Posterior cingulate gyrus (tissue), 11 donors: Measurements from ENCODE around the gene FAF2.
"Not testable (repeated sequence)": the region's sequence is repeated elsewhere in the genome, so short reads cannot be mapped to it uniquely, and the experiment has no call there.

Experiments used
- DNase-seq, 10 donors: peaks; one replicate each; pipeline versions ENCODE4 v3.0.0 to v3.0.0-alpha.2; 2020 to 2021; ENCODE audit warnings: mixed read lengths in 3 of 10
- intact Hi-C: fragments of 100-400 bp; cut with DNase I; formaldehyde crosslinking; loops from one replicate; pipeline ENCODE4 v1.15.1; 2023

The FAF2 gene, protein sequence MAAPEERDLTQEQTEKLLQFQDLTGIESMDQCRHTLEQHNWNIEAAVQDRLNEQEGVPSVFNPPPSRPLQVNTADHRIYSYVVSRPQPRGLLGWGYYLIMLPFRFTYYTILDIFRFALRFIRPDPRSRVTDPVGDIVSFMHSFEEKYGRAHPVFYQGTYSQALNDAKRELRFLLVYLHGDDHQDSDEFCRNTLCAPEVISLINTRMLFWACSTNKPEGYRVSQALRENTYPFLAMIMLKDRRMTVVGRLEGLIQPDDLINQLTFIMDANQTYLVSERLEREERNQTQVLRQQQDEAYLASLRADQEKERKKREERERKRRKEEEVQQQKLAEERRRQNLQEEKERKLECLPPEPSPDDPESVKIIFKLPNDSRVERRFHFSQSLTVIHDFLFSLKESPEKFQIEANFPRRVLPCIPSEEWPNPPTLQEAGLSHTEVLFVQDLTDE

DNA sequence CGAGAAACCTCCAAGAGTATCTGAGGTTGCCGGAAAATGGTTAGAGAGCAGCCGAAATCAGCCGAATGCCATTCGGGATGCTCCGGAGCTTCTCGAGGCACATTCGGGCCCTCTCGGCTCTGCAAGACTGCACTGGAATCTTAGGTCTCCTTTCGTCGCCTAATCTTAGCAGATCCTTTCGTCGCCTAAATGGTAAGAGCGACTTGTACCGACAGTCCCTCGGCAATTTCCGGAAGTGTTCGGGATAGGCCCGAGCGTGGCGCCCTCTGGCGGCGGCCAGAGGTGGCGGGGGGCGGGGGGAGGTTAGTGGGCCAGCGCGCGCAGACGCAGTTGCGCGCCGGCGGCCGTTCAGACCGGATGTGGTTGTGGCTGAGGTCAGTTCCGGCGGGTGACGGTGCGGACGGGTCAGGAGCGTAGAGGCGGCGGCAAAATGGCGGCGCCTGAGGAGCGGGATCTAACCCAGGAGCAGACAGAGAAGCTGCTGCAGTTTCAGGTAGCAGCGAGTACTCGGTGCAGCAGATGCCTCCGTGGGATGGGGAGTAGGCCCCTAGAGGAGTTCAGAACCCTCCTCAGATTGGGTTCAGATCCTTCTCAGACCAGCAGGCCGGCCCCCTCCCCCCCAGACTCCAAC is at the start of gene FAF2:
FAF2 (plus strand) TSS at position 408 of the 631 bp plus-strand sequence; CDS start at position 431, 23 bp downstream.
- intact Hi-C loops: loop anchor here (1.0 to 2.0 kb wide), 3 partner anchors 32 to 89 kb away; partner anchors contain the start of genes CLTB, HIGD2A, NOP16 and RNF44
- DNase-seq: peak; percentile 93 to 99 (median 95)

DNA sequence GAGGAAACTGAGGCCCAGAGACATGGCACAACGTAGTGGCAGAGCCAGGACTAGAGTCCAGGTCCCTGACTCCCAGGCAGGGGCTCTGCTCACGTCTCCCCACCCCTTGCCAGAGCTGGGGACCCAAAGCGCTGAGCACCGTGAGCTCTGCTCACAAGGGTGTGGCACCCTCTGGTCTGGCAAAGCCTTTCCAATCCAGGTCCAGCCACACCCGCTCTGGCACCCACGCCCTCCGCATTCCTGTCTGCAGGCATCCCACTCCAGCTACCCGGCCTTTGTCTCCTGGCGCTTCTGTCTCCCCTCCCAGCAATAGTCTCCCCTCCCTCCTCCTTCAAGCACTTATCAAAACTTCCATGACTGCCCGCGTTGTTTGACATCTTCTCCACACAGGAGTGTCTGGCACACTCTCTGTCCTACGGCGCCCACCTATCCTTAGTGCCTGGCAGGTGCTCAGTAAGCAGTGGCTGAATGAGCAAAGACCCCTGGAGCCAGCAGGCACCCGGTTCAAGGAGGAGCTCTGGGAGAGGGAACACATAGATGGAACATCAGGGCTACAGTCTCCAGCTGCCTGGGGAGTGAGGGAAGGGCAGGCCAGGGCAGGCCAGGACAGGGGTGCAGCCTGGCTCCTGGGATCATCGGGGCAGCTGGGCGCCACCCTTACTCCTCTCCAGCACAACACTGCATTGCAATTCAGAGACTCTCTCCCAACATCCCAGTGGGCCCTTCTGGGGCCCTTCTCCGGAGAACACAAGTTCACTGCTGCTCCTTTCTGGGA is 47.6 kb upstream of the FAF2 start:
- intact Hi-C loops: no loop called here
- DNase-seq: peak in 1 of 10 donors; percentile 74

DNA sequence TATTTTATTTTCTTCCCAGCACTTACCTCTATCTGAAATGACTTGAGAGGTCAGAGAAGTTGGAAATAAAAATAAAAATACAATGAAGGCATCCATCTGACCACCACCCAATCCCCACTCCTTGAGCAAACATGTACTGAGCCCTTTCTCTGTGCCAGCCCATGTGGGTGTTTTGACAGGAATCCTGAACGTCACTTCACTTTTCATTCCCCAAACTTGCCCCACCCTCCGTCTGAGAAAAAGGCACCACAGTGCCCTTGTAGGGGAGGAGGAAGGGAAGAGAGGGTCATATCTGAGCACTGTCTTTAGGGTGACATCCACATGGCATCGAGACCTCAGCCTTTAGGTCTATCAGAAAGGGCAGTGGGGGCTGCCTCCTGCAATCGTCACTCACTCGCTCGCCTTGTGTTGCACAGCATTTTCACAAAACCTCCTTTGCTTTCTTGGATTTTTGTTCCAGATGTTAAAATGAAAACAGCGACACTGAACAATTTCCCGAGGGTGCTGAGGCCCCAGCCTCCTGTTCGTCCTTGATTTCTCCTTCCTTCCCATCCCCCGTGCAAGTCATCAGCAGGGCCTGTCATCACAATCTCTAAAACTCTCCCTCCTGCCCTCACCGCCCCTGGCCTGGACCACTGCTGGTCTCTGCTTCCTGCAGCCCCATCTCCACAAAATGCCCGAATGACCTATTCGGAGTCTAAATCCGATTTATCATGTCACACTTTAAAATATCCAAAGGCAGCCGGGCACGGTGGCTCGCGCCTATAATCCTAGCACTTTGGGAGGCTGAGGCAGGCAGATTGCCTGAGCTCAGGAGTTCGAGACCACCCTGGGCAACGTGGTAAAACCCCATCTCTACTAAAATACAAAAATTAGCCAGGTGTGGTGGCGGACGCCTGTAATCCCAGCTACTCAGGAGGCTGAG is 46.6 kb upstream of the FAF2 start:
- DNase-seq: peak in 1 of 10 donors; percentile 43
- intact Hi-C loops: no loop called here

DNA sequence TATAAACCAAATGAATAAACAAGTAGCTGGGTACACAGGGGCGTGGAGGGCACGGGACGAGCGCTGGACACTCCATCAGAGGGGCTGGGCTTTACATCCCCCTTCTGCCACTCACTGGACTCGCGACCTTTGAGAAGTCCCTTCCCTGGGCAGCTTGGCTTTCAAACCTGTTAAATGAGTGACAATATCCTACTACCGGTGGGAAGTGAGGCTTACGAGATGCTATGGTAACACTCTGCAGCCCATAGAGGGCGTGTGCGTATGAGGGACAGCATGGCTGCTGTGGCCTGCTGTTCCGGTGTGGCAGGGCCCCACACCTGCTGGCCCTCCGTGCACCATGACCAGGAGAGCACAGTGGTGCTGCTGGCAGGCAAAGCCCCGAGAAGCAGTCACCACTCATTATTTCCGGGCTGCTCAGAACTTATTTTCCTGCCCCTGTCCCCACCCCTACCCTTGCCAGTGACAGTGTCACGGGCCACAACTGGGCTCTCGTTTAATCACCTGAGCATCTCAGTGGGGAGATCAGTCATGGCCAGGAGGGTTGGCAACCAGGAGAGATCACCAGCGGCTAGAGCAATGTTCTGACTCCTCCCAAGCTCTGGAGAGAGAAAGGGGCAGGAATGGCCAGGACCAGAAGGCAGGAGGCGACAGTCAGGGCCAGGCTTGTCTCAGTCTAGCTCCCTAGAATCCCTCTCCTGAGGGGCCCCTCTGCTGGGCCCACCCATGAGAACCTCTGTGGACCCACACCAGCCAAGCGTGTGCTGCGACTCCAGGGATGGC is 42.3 kb upstream of the FAF2 start:
- intact Hi-C loops: no loop called here
- DNase-seq: peak in 1 of 10 donors; percentile 67

DNA sequence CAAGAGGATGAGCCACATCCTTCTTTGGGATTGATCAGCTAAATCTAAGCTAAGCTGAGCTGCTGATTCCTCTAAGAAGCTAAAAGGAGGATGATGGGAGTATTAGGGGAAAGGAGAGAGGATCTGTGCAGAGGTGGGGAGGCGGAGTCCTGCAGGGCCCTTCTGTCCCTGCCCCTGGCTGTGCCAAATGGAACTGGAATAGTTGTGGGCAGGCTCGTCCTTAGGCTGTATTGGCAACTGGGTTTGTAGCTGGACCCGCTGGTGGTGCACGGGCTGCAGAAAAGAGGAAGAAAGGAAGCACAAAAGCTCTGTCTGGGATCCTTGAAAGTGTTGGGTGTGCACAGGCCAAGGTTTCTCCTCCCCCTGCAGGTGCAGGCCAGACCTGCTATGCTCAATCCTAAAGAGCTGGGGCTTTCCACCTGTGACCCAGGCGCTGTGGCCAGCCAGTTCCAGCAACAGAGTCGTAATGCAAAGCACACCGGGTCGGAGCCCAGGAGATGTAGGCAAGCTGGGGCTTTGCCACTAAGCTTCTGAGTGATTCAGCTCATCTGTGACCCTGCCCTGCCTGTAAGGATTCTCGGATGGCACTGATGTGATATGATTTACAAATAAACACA is 41.6 kb upstream of the FAF2 start:
- peak in 1 of 10 donors; percentile 46 for DNase-seq
- intact Hi-C loops: no loop called here

DNA sequence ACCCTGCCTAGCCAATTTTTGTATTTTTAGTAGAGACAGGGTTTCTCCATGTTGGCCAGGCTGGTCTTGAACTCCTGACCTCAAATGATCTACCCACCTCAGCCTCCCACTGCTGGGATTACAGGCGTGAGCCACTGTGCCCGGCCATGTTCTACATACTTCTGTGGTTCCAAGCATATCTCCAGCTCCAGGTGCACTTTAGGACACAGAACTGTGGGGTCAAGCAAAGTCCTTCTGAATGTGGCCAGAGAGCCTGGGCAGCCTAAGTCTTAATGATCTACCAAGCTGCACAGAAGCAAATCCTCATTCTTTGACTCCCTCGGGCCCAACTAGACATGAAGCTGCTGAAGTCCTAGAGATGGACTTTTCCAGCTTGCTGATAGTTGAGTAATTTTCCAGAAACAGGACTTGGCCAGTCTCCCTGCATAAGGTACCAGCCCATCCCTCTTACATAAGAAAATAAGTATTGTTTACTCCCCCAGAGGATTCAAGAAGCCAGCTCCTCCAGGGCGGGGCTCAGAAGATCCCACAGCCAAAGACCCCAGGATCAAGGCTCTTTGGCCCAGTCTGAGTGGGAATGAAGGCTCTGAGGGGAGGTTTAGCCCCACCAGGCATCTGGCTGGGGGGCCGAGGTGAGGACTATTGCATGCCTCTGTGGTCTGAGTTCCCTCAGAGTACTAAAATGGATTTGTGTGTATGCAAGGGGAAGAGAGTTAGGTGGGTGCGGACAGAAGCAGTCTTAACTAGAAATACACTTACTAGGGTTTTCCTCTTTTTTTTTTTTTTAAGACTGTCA is 40.5 kb upstream of the FAF2 start:
- intact Hi-C loops: no loop called here
- DNase-seq: peak in 1 of 10 donors; percentile 40

DNA sequence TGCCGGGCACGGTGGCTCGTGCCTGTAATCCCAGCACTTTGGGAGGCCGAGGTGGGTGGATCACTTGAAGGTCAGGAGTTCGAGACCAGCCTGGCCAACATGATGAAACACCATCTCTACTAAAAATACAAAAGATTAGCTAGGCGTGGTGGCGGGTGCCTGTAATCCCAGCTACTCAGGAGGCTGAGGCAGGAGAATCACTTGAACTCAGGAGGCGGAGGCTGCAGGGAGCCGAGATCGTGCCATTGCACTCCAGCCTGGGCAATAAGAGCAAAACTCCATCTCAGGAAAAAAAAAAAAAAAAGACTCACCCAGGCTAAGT is 40.0 kb upstream of the FAF2 start:
- peak in 1 of 10 donors; percentile 21 for DNase-seq
- intact Hi-C loops: not testable (repeated sequence)

DNA sequence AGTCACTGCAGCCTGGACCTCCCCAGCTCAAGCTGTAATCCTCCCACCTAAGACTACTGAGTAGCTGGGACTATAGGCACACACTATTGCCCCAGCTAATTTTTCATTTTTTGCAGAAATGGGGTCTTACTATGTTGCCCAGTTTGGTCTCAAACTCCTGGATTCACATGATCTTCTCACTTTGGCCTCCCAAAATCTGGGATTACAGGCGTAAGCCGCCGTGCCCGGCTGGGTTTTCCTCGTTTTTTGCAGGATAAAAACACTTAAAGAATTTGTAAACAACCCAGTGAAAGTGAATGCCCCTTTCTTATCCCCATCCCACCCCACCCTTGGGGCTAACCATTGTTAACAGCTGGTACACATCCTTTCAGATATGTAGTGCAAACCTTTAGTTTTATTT is 39.6 kb upstream of the FAF2 start:
- intact Hi-C loops: no loop called here
- DNase-seq: peak in 1 of 10 donors; percentile 51

DNA sequence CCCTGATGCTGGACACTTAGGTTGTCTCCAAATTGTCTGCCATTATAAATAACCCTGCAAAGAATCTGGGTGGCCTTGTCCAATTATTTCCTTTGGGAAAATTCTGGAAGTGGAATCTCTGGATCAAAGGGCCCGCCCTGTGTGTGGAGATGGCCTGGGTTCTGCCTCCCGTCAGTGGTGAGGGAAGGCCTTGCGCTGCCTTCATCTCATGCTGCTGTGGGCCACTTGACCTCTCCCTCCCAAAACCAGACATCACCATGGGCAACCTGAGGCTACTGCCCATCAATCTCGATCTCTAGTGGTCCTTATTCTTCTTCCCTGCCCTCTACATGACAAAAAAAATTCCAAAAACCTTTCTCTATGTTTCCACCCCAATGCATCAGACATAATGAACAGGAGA is 38.4 kb upstream of the FAF2 start:
- DNase-seq: peak in 1 of 10 donors; percentile 42
- intact Hi-C loops: no loop called here

DNA sequence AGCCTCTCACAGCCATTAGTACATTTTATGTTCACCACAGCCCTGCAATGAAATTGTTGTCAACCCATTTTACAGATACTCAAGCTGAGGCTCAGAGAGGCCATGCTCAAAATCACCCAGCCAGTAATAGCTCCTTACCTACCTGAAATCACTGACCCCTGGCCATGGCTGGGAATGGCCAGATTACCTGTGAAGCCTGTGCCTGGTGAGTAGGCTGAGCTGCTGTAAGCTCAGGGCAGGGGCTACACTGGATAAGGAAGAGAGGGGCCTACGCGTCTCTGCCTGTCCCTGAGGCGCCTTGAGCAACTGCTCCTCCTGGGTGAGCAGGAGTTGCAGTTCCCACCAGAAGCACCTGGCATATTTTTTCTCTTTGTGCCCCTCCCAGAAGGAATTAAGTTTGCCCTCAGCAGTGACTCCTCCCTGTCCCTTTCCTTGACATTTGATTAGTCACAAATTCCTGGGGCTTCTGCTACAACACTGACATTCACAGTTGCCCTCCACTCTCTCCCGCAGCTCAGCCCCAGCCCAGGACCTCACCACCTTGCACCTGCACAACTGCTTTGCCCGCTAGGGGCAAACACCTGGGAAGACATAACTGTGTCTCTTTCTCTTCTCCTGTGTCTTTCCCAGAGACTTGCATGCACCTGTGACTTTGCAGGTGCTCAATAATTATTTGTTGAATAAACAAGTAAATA is 37.6 kb upstream of the FAF2 start:
- DNase-seq: peak in 1 of 10 donors; percentile 22
- intact Hi-C loops: no loop called here

DNA sequence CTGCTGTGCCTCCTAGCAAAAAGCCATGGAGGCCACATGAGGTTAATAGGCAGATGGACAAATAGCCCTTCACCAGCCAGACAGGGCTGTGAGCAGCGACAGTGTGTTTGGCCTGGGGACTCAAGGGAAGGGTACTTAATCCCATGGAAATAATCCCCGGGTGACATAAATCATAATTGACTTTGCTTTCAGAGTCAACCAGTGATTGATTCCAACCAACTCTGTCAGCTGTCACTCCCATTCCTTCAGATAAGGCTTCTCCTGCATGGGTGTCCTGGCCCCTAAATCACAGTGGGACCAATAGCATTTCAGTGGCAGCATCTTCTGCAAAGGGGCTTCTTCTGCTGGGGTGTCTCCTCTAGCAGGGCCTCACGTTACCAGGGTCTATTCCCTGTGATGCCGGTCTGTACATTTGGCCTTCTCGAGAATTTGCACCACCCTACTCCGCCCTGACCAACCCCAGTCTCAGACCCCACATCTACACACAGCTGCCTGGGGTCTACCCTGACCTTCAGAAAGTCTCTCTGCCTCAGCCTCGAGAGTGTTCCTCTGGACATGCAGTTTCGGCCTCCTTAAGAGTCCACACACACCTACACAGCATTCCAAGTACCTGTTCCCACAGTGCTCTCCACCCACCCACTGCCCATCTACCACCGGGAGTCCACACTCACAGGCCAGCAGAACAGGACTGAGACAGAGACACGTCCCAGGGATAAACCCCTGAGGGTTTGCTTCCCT is 35.5 kb upstream of the FAF2 start:
- intact Hi-C loops: no loop called here
- DNase-seq: peak in 1 of 10 donors; percentile 22

DNA sequence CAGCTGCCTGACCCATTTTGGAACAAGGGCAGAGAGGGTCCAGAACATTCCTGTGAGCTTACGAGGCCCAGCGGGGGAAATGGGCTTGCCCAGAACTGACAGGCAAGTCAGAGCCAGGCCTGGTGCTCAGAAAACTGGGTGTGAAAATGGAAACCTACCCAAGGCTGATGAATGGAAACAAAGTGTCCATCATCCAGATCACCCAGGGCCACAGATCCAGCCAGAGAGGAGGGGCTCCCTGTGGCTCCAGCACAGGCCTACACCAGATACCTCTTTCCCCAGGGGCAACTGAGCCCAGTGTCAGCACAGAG is 35.0 kb upstream of the FAF2 start:
- intact Hi-C loops: no loop called here
- peak in 1 of 10 donors; percentile 77 for DNase-seq

DNA sequence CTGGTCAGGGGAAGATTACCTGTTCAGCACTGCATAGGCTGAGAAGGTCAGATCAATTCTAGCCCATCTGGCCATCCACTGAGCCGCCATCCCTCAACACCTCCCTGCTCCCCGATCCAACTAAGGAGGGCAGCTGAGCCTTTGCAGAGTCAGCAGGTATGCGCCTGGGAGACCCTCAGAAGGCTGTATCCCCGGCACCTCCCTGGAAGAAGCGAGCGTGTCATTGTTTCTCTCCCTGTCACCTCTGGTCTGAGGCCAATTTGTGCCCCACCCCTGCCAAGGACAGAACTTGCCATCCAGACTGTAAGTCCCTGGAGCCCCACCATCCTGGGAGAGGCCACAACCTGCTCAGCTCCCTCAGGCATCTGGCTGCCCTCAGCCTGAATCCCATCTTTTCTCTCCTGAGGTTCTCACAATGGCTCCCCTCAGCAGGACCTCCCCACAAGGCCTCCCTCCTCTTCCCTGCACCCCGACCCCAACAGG is 34.4 kb upstream of the FAF2 start:
- peak in 1 of 10 donors; percentile 52 for DNase-seq
- intact Hi-C loops: no loop called here

DNA sequence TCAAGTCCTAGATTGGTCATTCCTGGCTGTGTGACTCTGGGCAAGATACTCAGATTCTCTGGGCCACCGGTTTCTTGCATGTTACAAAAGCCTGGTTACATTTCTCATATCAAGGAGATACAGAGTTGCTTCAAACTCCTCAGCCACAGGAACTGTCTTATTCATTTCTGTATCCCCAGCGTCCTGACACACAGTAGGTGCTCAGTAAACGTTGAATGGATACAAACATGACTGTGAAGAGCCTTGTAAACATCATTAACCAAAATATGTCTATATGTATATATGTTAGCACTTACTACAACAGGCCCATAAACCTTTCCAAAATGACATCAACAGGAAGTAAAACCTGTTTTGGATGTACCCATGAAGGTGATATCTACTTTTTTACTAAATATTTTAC is 33.5 kb upstream of the FAF2 start:
- intact Hi-C loops: no loop called here
- DNase-seq: no peak

DNA sequence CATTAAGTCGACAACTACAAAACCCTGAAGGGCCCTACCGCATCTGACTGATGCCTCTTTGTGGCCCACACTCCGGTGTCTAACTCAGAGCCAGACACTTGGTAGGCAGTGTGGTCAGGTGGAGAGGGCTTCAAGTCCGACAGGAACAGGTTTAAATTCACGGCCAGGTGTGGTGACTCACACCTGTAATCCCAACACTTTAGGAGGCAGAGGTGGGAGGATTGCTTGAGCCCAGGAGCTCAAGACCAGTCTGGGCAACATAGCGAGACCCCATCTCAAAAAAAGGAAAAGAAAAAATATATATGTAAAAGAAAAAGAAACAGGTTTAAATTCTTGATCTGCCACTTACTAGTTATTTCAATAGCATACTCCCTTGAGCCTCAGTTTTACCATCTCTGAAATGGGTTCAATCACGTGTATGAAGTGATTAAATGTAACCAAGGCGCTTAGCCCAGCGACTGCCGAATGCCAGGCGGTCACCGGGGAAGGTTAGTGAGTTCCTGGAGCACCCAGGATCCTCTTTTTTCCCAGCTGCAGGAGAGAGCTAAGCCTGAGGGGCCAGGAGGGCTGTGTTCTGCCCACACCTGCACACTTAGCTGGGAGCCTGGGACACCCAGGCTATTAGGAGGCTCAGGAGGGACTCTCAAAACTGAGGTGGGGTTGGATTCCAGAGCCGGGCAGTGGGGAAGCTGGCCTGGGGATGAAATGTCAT is 32.8 kb upstream of the FAF2 start:
- peak in 1 of 10 donors; percentile 75 for DNase-seq
- intact Hi-C loops: no loop called here
